Stimulated activated CD8-positive, alpha-beta memory T cell treated with anti-CD3 and anti-CD28 coated beads, Interleukin-15, amount 100 ng/mL, for 4 hours (primary cell): ENCODE results near the gene PLD1.
"Not testable (repeated sequence)": the region's sequence is repeated elsewhere in the genome, so short reads cannot be mapped to it uniquely, and the experiment has no call there.

Experiments used
- DNase-seq, 2 donors: peaks; one replicate each; pipeline ENCODE4 v3.0.0-alpha.2; 2020; ENCODE audit warnings: low read depth in 2 of 2

Gene PLD1, protein sequence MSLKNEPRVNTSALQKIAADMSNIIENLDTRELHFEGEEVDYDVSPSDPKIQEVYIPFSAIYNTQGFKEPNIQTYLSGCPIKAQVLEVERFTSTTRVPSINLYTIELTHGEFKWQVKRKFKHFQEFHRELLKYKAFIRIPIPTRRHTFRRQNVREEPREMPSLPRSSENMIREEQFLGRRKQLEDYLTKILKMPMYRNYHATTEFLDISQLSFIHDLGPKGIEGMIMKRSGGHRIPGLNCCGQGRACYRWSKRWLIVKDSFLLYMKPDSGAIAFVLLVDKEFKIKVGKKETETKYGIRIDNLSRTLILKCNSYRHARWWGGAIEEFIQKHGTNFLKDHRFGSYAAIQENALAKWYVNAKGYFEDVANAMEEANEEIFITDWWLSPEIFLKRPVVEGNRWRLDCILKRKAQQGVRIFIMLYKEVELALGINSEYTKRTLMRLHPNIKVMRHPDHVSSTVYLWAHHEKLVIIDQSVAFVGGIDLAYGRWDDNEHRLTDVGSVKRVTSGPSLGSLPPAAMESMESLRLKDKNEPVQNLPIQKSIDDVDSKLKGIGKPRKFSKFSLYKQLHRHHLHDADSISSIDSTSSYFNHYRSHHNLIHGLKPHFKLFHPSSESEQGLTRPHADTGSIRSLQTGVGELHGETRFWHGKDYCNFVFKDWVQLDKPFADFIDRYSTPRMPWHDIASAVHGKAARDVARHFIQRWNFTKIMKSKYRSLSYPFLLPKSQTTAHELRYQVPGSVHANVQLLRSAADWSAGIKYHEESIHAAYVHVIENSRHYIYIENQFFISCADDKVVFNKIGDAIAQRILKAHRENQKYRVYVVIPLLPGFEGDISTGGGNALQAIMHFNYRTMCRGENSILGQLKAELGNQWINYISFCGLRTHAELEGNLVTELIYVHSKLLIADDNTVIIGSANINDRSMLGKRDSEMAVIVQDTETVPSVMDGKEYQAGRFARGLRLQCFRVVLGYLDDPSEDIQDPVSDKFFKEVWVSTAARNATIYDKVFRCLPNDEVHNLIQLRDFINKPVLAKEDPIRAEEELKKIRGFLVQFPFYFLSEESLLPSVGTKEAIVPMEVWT

GRCh38 chr3:171809861-171810628 is at the start of gene PLD1:
Gene PLD1, minus strand, starts transcription at chr3:171810483. Its CDS starts 72,432 bp downstream, at chr3:171738051.
- peak in 1 of 2 donors; percentile 28 for DNase-seq

- DNase-seq, result not testable (repeated sequence)
These were observed 48.5 kb upstream of the PLD1 start for GRCh38 chr3:171858770-171859169.

DNA sequence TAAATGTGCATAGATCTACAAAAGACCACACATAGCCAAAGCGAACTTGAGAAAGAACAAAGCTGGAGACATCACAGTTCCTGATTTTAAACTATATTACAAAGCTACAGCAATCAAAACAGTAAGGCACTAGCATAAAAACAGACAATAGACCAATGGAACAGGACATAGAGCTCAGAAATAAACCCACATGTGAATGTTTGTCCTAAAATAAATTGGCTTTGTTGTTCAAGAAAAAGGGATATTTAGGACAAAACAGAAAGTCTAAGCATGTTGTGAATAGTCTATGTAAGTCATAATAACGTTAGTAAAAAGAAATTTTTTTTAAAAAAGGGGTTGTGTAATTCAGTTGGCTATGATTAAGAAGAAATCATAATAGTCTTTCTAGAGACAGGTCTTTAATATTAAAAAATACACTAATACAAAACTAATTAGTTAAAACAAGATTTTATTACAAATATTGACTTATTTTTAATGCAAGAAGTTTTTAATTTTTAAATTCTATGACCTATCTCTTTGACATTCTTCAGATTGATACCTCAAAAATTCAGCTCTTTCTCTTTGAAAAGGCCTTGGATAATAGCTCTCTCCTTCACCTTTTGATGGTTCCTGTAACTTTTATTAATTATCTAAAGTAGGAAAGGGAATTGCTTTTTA is 44.5 kb upstream of the PLD1 start:
- no peak for DNase-seq

DNA sequence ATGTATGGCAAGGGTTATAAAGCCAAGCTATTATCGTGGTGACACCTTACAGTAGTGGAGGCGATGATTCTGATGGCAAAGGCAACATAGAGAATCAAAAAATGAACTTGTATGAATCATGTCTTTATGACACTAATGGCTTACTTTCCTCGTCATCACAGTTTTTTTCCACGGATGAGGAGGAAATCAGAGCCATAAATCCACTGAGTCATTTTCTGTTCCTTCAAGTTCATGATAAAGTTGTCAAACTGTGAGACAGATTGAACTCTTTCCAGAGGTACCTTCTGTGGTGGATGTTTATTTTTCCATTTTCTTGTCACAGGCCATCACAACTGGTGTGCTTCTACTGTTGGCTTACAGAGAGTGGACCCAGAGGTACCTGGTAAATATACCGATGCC is 41.4 kb upstream of the PLD1 start:
- no peak for DNase-seq

DNA sequence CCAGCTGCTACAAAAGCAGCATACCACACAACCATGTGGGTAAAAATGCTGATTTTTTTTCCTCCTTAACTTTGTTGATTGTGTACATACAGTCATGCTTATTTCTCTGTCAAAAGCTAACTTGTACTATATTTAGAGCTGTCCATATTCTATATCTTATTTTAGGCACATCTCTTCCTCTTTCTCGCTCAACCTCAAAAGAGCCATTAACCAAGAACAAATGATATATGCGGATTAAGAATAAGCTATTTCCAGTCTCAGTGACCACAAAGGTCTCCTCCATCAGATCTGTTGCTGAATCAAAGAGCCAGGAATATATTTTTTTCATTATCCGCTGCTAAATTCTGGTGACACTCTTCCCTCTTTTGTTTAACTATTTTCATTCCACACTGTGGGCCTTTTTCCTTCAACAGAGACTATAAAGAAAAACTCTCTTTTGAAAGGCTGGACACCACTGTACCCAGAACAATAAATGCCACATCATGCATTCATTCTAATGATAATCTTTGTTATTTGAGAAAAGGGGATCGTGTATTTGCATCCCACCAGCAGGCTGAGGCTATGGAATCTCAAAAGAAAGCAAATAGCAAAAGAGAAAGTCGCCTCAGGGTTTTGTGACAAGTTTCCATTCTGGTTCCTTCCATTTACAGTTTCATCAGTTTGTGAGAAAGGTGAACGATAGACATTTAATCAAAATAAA is 40.8 kb upstream of the PLD1 start:
- no peak for DNase-seq

DNA sequence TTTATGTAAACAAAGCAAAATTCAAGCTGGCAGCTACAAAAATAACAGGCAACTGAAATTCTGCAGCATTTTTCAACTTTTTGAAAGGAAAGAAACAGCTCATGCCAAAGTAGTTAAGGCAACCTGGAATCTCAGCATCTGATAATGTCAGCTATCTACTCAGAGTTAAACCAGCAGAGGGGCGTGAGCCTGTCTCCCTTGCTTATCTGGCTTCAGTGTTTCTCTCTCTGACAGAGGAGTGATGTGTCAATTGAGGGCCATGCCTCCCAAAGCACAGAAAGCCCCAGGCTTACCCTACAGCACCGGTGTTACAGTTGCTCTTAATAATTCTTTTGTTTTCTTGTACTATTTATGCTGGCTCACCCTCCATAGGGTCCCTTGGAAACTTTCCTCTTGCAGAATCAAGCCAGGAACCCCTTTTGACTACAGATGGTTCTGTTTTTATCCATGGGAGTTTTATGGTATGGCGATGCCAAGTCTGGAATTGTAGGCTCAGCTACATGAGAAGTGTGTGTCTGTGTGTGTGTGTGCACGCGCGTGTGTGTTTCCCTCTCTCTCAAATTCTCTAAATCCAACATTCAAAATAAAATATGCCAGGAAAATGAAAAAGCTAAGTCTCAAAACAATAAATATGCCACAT is 40.2 kb upstream of the PLD1 start:
- no peak for DNase-seq

- DNase-seq, result no peak
These were observed 39.5 kb upstream of the PLD1 start for GRCh38 chr3:171849617-171850319.

DNA sequence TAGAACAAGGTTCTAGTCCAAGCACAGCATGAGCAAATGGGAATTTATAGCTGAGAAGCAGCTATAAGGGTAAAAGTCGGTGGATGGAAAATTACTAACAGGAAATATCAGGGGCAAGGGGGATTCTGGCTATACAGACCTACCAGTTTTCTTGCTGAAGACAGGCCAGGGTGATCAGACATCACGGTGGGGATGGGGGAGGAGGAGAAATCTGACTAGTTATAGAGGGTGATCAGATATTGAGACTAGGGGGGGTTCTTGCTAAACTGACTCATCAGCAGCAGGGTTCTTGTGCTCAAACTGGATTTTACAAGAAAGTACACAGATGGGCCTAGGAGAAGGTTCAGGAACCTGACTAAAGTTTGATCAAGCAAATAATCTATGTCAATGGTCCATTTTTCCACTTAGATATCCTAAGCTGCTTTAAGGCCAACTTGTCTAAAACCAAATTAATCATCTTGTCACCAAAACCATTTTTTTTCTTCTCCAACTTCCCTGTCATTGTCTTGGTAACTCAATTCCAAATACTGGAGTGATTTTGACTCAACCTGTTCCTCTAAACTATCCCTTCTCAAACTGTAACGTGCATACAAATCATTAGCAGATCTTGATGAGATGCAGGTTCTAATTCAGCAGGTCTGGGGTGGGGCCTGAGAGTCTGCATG is 37.4 kb upstream of the PLD1 start:
- DNase-seq, result no peak

GRCh38 chr3:171847133-171847532 is 36.9 kb upstream of the PLD1 start:
- no peak for DNase-seq

DNA sequence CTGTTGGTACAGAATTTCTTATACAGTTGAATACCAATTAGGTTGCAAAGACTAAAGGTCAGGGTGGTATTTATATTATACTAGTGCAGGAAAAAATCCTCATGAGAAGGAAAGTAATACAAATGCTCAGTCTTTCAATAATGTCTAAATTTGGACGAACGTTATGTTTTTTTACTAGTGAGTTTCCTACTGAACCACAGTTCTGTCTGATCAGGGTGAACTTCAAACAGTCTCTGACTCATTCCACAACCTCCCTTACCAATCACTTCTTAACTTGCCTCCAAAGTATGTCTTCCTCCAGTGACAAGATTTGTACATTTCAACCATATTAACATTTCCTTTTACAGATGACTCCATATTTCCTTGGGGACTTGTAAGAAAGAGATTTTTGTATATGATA is 36.3 kb upstream of the PLD1 start:
- DNase-seq, result no peak

GRCh38 chr3:171845481-171846284 is 35.4 kb upstream of the PLD1 start:
- DNase-seq, result no peak

DNA sequence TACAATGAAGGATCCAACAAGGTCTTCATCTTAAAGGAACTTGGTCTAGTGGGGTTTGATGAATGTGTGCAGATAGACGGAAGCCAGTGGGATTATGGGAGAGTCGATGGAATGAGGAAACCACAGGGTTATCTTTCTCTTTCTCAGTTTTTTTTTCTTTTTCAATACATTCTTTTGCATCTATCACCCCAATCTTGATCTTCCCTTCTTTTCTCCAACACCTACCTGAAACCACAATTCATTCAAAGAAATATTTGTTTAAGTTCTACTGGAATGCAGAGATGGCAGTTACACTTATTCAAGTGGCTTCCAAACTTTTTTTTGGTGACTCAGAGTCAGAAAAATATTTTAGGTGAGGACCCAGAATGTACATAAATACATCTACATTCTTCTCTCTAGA is 34.6 kb upstream of the PLD1 start:
- no peak for DNase-seq

DNA sequence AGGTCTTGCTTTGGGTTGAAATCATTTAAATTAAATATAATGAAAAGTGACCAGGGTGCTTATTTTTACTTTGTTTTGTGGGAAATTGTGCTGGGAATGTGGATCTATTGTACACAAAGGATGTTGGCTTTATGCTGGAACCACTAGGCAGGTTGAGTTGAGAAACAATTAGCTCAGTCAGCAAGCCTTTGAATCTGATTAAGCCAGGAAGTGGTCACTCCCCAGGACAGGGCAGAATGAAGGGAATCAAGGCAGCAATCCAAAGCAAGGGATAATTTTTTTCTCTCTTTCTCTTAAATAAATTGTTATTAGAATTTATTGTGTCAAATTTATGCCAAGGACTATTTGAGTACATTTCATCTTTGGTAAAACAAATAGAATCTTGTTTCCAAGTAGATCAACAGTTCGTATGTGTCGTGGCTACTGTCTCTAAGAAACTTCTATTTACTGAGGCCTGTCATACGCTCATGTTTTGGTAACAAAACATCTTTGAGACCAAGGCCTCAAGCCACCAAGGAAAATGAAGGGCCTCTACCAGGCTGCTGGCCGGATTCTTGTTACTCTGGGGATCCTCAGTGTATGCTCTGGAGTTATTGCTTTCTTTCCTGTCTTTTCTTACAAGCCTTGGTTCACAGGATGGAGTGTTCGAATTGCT is 32.7 kb upstream of the PLD1 start, which contains the start of gene TMEM212:
Gene TMEM212 (plus strand): TSS at position 486 of the 655 bp plus-strand sequence. CDS start 35 bp downstream, at position 521.
- no peak for DNase-seq

GRCh38 chr3:171841620-171842000 is 31.3 kb upstream of the PLD1 start:
- DNase-seq, result no peak

DNA sequence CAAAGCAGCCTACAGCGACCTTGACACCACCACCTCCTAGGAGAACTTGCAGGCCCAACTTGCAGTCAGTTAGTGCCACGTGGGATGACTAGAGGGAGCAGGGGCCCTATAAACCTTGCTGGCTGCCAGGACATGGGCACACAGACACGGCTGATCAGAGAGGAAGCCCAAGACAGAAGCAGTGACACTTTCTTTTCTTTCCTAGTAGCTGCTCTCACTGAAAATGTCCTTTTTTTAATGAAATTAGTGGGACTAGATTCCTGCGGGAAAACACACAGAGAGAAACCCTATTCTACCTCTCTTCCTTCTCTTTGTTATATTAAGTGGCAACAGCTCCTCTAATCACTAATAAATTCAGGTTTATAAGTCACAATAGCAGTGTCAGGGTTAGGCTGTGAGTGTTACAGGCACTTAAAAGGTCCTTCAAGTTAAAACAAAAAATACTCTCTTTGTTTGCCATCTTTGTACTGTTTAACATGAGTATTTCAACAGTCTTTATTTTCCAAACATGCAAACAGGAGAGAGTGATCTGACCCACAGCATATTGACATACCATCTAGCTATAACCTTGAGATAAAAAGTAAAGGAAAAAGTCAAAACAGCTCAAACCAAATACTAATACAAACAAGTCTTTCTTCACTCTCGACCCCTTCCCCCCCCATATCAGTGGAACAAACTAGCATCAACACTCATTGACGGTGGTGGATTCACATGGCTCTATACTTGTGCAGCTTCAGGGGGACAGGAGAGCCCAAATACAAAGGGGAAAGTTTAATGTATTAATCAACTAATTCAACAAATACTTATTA is 30.7 kb upstream of the PLD1 start:
- DNase-seq, result no peak

DNA sequence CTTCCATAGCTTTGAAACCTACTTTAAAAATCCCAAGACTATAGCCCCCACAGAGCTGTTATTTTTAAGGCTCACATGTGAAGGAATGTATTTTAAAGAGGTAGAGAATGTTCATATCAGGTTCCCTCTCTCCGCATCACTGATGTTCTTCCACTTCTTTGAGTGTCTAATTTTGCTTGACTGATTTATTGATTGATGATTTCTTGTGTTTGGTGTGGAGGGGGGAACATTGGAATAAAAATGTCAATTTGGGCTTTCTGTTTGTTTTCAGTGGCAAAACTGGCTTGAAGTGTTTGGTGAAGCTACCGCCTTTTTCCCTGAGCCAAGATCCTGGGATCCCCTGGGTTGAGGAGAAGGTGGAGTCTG is 30.1 kb upstream of the PLD1 start:
- DNase-seq, result no peak

DNA sequence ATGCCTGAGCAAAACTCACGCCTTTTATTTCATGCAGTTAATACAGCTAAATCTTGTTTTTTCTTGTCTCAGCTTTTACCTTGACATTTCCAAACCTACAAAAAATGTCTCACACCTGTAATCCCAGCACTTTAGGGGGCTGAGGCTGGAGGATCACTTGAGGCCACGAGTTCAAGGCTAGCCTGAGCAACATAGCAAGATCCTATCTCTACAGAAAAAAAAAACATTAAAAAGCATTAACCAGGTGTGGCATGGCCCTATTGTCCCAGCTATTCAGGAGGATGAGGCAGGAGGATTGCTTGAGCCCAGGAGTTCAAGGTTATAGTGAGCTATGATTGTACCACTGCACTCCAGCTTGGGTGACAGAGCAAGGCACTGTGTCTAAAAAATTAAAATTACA is 29.0 kb upstream of the PLD1 start:
- DNase-seq, result no peak
